HG03520 (cell line): ENCODE data around the gene TAGAP.
"Not testable (repeated sequence)": the region's sequence is repeated elsewhere in the genome, so short reads cannot be mapped to it uniquely, and the experiment has no call there.

Experiments used
- ATAC-seq: cut with Tn5 transposase; IDR thresholded peaks from one replicate; pipeline ENCODE4 v1.9.1; 2021; ENCODE audit warnings: mild to moderate bottlenecking, moderate library complexity; ENCODE audit not compliant: unreplicated experiment

TAGAP gene

DNA sequence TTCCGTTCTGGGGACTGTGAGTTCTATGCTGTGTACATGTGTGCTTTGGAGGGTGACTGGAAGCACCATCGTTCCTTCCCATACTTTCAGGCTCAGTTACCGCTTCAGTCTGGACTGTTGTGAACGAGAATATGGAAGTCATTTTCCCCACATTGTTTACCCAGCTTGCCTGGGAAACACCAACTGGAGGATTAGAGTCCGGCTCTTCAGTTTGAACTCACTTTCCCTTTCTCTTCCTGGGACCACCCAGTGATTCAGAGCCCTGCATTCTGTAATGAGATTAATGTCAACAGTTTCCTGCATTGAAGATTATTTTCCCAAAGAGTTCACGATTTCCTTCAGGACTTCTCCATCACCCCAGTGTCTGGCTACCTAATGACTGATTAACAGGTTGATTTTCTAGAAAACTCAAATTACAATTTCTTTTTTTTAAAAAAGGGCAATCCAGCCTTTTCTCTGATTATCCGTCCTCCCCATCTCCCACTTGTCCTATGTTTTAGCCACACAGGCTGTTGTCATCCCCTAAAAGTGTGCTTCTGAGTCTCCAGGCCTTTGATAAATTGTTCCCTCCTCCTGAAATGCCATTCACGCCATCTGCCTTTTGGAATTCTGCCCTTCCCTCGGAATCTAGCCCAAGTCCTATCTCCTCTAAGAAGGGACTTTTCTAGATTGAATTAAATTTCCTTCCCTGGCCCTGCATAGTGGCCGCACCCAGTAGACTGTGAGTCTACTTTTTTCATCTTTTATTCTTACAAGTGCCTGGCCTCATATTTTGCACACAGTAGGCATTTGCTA lies 3.3 kb upstream of the TAGAP start:
- ATAC-seq: no peak

GRCh38 chr6:159045801-159046200 lies 1.0 kb upstream of the TAGAP start:
- ATAC-seq: no peak

DNA sequence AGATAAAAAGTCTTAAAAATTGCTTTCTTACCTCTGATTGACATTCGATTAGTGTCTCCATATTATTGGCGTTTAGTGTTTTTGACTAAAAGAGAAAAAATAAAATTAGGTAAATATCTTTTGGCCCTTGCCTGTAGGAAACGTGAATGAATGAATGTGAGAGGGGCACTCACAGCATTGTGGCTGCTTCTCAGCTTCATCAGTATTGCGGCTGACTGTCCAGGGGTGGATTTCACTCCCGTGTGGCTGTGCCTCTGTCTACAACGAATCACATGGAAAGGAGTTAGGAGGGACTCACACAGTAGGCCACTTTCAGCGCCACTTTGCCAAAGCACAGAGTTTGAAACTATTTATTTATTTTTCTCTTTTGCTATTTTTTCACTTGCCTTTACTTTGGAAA lies 844 bp downstream of the TAGAP start:
- ATAC-seq: no peak

DNA sequence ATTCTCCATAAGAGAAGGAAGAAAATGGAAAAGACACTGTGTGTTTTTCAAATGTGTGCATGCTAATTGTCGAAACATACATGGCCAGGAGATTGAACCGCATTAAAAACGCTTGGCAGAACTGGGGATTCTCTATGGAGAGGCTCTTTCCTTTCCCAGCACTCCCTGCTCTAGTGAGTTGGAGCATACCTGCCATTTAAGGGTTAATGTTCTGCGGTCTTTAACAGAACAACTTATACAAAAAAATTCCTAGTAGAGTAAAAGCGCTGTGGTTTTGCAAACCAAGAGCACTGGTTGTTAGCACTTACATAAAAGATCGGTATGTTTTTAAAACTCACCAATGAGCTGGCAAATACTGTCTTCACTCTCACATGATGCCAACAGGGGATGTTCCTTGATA lies 1.5 kb downstream of the TAGAP start:
- ATAC-seq: no peak

DNA sequence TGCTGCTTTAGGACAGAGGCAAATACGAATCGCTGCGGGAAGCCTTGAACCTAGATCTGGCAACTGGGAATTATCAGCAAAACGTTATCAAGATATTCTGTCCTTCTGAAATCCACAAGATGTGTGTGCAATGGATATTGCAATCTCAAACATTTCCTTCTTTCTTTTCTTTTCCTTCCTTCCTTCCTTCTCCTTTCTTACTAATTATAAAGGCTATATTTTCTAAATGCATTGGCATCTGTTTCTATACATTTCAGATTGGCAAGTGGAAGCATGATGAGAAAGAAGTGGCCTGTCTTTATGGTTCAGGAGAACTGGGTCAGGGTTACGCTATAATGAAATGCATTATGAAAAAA lies 2.0 kb downstream of the TAGAP start:
- no peak for ATAC-seq

GRCh38 chr6:159042003-159042825 lies 2.6 kb downstream of the TAGAP start:
- no peak for ATAC-seq

GRCh38 chr6:159041181-159041580 lies 3.6 kb downstream of the TAGAP start:
- no peak for ATAC-seq

DNA sequence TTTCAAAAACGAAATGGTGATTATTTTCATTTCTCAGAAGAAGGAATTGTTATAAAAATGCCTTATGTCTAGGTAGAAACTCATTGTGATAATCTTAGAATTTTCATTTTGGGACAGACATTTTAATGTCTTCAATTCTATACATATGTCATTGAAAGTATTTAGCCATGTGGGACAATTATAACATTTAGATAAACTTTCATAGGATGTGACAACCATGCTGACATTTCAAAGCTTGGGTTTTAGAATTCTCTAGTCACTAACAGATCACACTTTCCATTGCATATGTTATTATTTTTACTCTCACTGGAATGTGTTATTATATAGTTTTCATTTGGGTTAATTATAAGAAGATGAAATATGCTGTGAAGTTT lies 4.9 kb downstream of the TAGAP start:
- no peak for ATAC-seq

- ATAC-seq: peak; percentile 85
These were observed 5.6 kb downstream of the TAGAP start for GRCh38 chr6:159038914-159039884.

GRCh38 chr6:159038318-159038717 lies 6.5 kb downstream of the TAGAP start:
- not testable (repeated sequence) for ATAC-seq

- ATAC-seq: no peak
These were observed 7.0 kb downstream of the TAGAP start for GRCh38 chr6:159037756-159038290.

- no peak for ATAC-seq
These were observed 8.1 kb downstream of the TAGAP start for GRCh38 chr6:159036673-159037072.

DNA sequence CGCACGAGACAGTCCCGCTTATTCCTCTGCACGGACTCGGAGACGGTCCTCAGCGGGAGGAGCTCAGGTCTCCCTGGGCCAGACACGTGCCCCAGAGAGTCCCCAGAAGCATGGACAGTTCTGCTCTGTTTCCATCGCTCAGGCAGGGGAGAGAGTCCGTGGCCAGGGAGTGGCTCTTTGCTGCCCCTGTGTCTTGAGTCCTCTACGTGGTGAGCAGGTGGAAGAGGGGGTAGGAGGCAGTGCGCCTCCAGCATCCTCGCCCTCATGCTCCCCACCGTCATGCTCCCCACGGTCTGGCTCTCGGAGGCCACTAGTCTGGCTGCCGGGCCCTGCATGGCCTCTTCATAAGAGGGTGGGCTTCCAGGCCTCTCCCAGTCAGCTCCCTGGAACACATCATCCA lies 8.9 kb downstream of the TAGAP start:
- no peak for ATAC-seq

- ATAC-seq: no peak
These were observed 11.4 kb downstream of the TAGAP start for GRCh38 chr6:159033160-159034049.

DNA sequence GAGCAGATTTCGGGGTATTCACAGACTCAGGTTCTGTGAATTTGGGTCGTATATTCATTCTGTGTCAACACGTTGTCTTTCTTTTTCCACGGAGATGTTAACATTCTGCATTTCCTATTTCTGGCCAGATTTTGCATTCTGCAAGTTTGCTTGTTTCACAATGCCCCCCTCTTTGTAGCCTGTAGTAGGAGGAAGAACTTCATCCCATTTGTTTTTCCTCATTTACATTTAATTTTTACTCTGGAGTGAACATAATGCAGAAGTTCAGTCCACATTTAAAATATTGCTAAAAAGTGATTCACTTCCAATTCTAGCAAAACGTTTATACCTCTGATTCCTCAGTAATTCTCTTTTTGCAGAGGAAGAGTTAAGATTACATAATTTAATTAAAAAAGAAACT lies 12.9 kb downstream of the TAGAP start:
- ATAC-seq: no peak

DNA sequence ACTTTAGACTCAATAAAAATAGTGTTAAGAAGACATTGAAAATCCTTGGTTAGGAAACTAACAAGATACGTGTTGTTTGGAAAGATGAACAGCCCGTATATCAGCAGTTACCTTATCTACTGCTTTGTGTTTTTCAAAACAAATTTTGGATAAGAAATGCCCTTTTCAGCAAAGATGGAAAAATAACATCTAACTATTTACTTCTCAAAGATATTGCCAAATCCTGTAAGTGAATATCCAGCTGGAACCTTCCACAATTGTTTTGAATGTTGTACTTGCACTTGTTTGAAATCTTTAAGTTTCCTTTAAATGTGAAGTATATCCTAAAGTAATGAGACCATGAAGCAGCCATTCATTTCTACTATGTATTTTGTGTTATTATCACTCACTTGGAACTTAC lies 14.6 kb downstream of the TAGAP start:
- no peak for ATAC-seq

- not testable (repeated sequence) for ATAC-seq
These were observed 19.6 kb downstream of the TAGAP start for GRCh38 chr6:159025224-159025623.

DNA sequence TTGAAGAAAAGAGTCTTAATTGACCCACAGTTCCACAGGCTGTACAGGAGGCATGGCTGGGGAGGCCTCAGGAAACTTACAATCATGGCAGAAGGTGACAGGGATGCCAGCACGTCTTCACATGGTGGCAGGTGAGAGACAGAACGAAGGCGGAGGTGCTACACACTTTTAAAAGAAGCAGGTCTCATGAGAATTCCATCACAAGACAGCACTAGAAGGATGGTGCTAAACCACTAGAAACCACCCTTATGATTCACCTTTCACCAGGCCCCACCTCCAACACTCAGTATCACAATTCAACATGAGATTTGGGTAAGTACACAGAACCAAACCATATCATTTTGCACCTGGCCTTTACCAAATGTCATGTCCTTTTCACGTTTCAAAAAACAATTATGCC lies 20.9 kb downstream of the TAGAP start:
- no peak for ATAC-seq

- ATAC-seq: no peak
These were observed 24.8 kb downstream of the TAGAP start for GRCh38 chr6:159020011-159020410.
